Inflammatory macrophage (primary cell): ENCODE measurements around the gene GOLGA6C.
"Not testable (repeated sequence)": the region's sequence is repeated elsewhere in the genome, so short reads cannot be mapped to it uniquely, and the experiment has no call there.

ENCODE experiments used
- DNase-seq, 2 donors: peaks; one replicate each; pipeline ENCODE4 v3.0.0-alpha.2; 2020 to 2022
- total RNA-seq, 18 experiments: gene quantifications; one replicate each; lab custom pipeline; 2026; ENCODE audit warnings: mixed read lengths in 6 of 18, inconsistent platforms in 2 of 18; lab: John Stamatoyannopoulos, UW

The GOLGA6C gene
- 0 to 0.06 (median 0) reads per million in 18 experiments for total RNA-seq

- DNase-seq, result not testable (repeated sequence)
Measured at GRCh38 chr15:75258034-75258433, at the start of gene GOLGA6C. Gene GOLGA6C (plus strand): TSS chr15:75258334. CDS start chr15:75258599, 265 bp downstream.

GRCh38 chr15:75208501-75209288, 49.4 kb upstream of the GOLGA6C start:
- no peak for DNase-seq

- DNase-seq, result no peak
Measured at GRCh38 chr15:75209289-75209676, 48.9 kb upstream of the GOLGA6C start.

GRCh38 chr15:75210811-75211230, 47.3 kb upstream of the GOLGA6C start:
- DNase-seq, result no peak

GRCh38 chr15:75211436-75212199, 46.5 kb upstream of the GOLGA6C start:
- DNase-seq, result no peak

GRCh38 chr15:75212200-75212858, 45.8 kb upstream of the GOLGA6C start:
- no peak for DNase-seq

- DNase-seq, result no peak
Measured at GRCh38 chr15:75213212-75213767, 44.8 kb upstream of the GOLGA6C start.

GRCh38 chr15:75213768-75214221, 44.3 kb upstream of the GOLGA6C start:
- DNase-seq, result no peak

GRCh38 chr15:75214293-75215096, 43.6 kb upstream of the GOLGA6C start:
- no peak for DNase-seq

GRCh38 chr15:75215107-75216004, 42.8 kb upstream of the GOLGA6C start:
- DNase-seq, result no peak

GRCh38 chr15:75217012-75217411, 41.1 kb upstream of the GOLGA6C start:
- no peak for DNase-seq

- DNase-seq, result not testable (repeated sequence)
Measured at GRCh38 chr15:75217574-75217973, 40.6 kb upstream of the GOLGA6C start.

- not testable (repeated sequence) for DNase-seq
Measured at GRCh38 chr15:75219507-75219929, 38.6 kb upstream of the GOLGA6C start.

GRCh38 chr15:75223688-75224087, 34.4 kb upstream of the GOLGA6C start:
- no peak for DNase-seq

GRCh38 chr15:75224281-75224680, 33.9 kb upstream of the GOLGA6C start:
- DNase-seq, result no peak

GRCh38 chr15:75225102-75225836, 32.9 kb upstream of the GOLGA6C start:
- DNase-seq, result not testable (repeated sequence)

- no peak for DNase-seq
Measured at GRCh38 chr15:75225951-75226732, 32.0 kb upstream of the GOLGA6C start.

GRCh38 chr15:75227112-75227511, 31.0 kb upstream of the GOLGA6C start:
- DNase-seq, result not testable (repeated sequence)

GRCh38 chr15:75227663-75228280, 30.4 kb upstream of the GOLGA6C start:
- DNase-seq, result no peak
